ENCODE results near the gene PDK1.

GRCh38 chr2:172580544-172580943 lies 24.7 kb downstream of the PDK1 start:
- TF ChIP-seq PKNOX1 (IDR thresholded peaks at IDR 0.05) (no peak), FOXK2 (IDR thresholded peaks at IDR 0.05) (no peak), ARNT (IDR thresholded peaks at IDR 0.05) (no peak), SUZ12 (IDR thresholded peaks at IDR 0.05) (no peak), CTBP1 (IDR thresholded peaks at IDR 0.05; ENCODE audit: borderline replicate concordance) (no peak), ELF4 (IDR thresholded peaks at IDR 0.05) (no peak), FOXM1 (IDR thresholded peaks at IDR 0.05; ENCODE audit: borderline replicate concordance) (no peak), BHLHE40 (IDR thresholded peaks at IDR 0.05; ENCODE audit: borderline replicate concordance) (no peak)
